Epithelial cell of proximal tubule (primary cell): ENCODE data around the gene CDK10. TPM values are rescaled to one million over a fixed set of nuclear protein-coding genes. Genes with fewer than 3 reads are reported as not detected.
A peak's percentile ranks its signal among the peaks of the same experiment; 100 is the strongest.

Experiments used
- DNase-seq: peaks from one replicate; pipeline ENCODE4 v3.0.0-alpha.2; 2011; ENCODE audit warnings: low read depth
- H3K4me3 ChIP-seq: 2 replicates; pipeline ENCODE4 v1.5.1; 2011; ENCODE audit warnings: low read depth, mild to moderate bottlenecking, low read length
- CTCF ChIP-seq: conservative IDR thresholded peaks from 2 replicates; pipeline ENCODE4 v1.5.1; 2012; ENCODE audit warnings: low read depth, mild to moderate bottlenecking, low read length
- total RNA-seq: library from RNA; depleted of rRNA; stranded (reverse); fragments of >200 nt; gene quantifications from 2 replicates; pipeline ENCODE4 v1.2.3, GENCODE V29; 2015

CDK10 gene
- total RNA-seq, 1 donor from 2014 or later, result 35.1 TPM

DNA sequence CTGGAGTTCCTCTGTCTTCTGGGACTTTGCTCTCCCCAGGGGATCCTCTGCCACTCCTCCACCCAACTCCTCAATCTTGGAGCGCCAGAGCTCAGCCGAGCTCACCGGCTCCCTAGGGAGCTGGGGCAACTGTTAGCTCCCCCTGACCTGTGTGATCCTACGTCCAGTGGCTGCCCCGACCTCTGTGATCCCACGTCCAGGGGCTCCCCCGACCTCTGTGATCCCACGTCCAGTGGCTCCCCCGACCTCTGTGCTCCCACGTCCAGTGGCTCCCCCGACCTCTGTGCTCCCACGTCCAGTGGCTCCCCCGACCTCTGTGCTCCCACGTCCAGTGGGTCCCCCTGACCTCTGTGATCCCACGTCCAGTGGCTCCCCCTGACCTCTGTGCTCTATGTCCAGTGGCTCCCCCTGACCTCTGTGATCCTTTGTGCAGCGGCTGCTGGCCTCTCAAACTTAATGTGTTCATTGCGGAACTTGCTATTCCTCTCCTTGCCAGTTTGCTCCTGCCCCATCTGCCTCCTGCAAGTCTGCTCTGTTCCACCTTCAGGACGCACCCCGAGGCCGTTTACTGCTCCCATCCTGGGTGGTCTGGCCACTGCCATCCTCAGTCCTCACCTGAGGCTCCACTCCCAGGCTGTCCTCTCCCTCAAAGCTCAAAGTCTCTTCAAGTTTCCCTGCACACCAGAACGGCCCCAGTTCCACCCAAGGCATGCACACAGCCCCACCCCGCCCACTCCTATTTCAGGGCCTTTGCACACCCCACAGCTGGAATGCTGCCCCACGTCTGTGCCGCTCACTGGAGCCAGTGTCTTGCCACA is 31.4 kb downstream of the CDK10 start:
- no peak for TF ChIP-seq CTCF
- no peak for DNase-seq
- H3K4me3 ChIP-seq, result no peak overlapping the region

- TF ChIP-seq CTCF, result no peak
- DNase-seq, result no peak
- peak overlapping the region; percentile 69 for H3K4me3 ChIP-seq
These were observed 34.0 kb downstream of the CDK10 start for GRCh38 chr16:89720551-89720812.

- no peak for DNase-seq
- peak within 1 kb of the TSS; percentile 69 for H3K4me3 ChIP-seq
- no peak for TF ChIP-seq CTCF
These were observed 34.5 kb downstream of the CDK10 start, which contains the start of the genes VPS9D1 and ZNF276 for GRCh38 chr16:89720813-89721545. Gene VPS9D1 (minus strand): TSS chr16:89720898. CDS start chr16:89720861, 37 bp downstream. Gene ZNF276 (plus strand): TSS chr16:89721537. CDS start chr16:89721641, 104 bp downstream.

DNA sequence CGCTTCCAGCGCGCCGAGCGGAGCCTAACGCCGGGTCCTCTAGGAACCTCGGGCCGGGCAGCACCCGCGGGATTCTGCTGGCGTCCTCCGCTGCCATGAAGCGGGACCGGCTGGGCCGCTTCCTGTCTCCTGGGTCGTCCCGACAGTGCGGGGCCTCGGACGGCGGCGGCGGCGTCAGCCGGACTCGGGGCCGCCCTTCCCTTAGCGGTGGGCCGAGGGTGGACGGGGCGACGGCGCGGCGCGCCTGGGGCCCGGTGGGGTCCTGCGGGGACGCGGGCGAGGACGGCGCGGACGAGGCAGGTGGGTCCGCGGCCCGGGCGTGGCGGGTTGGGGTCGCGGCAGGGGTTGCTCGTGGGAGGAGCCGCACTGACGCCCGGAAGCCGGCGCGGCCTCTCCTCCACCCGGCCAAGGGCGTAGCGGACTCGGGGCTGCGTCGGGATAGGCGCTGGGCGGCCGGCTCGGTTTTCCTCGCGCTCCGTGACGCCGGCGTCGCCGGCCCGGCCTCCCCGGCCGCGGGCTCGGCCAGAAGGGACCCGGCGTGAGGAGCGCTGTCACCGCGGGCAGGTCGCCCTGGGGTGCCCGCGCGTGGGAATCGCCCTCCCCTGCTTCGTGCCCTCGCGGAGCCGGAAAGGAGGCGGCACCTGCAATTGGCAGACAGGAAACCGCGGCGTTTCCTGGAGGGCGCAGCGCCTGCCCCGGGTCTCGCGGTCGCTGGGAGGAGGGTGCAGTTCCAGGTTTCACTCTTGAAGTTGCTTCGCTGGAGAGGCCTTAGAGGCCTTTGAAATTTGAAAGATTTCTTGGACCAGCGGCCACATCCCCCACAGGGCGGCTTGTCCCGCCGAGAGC is 35.3 kb downstream of the CDK10 start:
- peak overlapping the region; percentile 69 for H3K4me3 ChIP-seq
- DNase-seq, result no peak

DNA sequence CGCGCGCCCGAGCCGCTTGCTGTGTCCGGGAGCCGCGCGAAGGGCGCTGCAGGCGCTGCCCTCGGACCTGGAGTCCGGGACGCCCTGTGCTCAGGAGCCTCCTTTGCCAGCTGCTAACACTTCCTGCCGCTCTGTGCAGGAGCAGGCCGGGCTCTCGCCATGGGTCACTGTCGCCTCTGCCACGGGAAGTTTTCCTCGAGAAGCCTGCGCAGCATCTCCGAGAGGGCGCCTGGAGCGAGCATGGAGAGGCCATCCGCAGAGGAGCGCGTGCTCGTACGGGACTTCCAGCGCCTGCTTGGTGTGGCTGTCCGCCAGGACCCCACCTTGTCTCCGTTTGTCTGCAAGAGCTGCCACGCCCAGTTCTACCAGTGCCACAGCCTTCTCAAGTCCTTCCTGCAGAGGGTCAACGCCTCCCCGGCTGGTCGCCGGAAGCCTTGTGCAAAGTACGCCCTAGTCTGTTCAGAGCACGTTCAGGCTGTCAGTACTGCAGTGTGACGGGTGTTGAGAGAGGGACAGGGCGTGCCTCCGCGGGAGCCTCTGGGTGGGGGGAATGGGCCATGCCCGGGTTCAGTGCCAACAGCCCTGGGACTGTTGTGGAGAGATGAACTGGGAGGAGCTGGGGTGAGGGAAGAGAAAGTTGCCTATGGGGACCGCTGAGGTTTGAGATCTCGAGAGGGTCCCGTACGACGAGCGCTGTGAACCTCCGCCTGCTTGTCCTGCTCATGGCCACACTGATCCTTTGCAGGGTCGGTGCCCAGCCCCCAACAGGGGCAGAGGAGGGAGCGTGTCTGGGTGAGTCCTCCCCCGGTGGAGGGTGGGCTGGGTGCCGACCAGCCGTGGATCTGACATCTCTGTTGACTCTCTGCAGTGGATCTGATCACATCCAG is 36.1 kb downstream of the CDK10 start:
- peak overlapping the region; percentile 69 for H3K4me3 ChIP-seq
- no peak for DNase-seq
- no peak for TF ChIP-seq CTCF

More for the DNA sequence above, 35.3 kb downstream of the CDK10 start:
- TF ChIP-seq CTCF, result no peak
